Chondrocyte (in vitro differentiated cells): Measurements from ENCODE around the gene GLI3. TPM values are rescaled to one million over a fixed set of nuclear protein-coding genes. Genes with fewer than 3 reads are reported as not detected.

Experiments used
- DNase-seq: peaks from one replicate; pipeline ENCODE4 v3.0.0; 2021; ENCODE audit warnings: mixed read lengths, low spot score
- H3K27ac Mint-ChIP-seq: one replicate; pipeline ENCODE4 v1.8.0; 2021; ENCODE audit warnings: mild to moderate bottlenecking, moderate library complexity, mixed read lengths; ENCODE audit not compliant: unreplicated experiment
- H3K27me3 Mint-ChIP-seq: 2 replicates; pipeline ENCODE4 v1.8.0; 2021; ENCODE audit warnings: low read depth, mixed read lengths
- H3K36me3 Mint-ChIP-seq: 2 replicates; pipeline ENCODE4 v1.8.0; 2021; ENCODE audit warnings: low read depth, mixed read lengths
- H3K4me1 Mint-ChIP-seq: 2 replicates; pipeline ENCODE4 v1.8.0; 2021; ENCODE audit warnings: low read depth, mild to moderate bottlenecking, mixed read lengths
- H3K4me3 Mint-ChIP-seq: one replicate; pipeline ENCODE4 v1.8.0; 2021; ENCODE audit warnings: mild to moderate bottlenecking, moderate library complexity, mixed read lengths; ENCODE audit not compliant: unreplicated experiment
- H3K9me3 Mint-ChIP-seq: 2 replicates; pipeline ENCODE4 v1.8.0; 2021; ENCODE audit warnings: low read depth, mixed read lengths
- total RNA-seq: library from RNA; stranded (reverse); gene quantifications from 3 replicates; pipeline ENCODE4 v1.2.1, GENCODE V29; 2021
- TF ChIP-seq, protein P1 (sequence below): fragments of 200-600 bp; sonication (generic); IDR thresholded peaks from 2 replicates; pipeline ENCODE4 v1.5.0; 2021; ENCODE audit warnings: antibody characterized with exemption, mild to moderate bottlenecking, moderate library complexity

The GLI3 gene
- total RNA-seq, 1 donor from 2014 or later, result 11.7 TPM

DNA sequence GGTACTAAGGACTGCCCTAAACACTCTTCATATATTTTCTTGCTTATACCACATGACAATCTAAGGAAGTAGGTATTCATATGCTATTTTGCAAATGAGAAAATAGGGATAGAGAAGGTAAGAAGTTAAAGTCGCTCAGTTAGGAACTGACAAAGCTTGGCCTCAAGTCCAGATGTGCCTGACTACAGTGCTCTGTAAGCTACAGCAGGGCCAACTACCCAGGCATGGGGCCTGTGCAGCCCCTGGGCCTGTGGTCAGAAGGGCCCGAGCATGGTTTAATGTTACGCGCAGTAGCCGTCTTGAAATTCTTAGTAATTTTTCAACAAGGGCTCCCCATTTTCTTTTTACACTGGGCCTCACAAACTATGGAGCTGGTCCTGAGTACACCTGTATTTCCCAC, 146.2 kb downstream of the GLI3 start:
- Mint-ChIP-seq H3K27ac (no peak overlapping the region), H3K27me3 (no peaks in the 10 kb centered on the region), H3K4me3 (no peak overlapping the region), H3K36me3 (no peaks in the 10 kb centered on the region), H3K9me3 (no peaks in the 10 kb centered on the region), H3K4me1 (peaks cover 19% of the 10 kb centered on the region)
- DNase-seq, result no peak
- TF ChIP-seq, protein P1, sequence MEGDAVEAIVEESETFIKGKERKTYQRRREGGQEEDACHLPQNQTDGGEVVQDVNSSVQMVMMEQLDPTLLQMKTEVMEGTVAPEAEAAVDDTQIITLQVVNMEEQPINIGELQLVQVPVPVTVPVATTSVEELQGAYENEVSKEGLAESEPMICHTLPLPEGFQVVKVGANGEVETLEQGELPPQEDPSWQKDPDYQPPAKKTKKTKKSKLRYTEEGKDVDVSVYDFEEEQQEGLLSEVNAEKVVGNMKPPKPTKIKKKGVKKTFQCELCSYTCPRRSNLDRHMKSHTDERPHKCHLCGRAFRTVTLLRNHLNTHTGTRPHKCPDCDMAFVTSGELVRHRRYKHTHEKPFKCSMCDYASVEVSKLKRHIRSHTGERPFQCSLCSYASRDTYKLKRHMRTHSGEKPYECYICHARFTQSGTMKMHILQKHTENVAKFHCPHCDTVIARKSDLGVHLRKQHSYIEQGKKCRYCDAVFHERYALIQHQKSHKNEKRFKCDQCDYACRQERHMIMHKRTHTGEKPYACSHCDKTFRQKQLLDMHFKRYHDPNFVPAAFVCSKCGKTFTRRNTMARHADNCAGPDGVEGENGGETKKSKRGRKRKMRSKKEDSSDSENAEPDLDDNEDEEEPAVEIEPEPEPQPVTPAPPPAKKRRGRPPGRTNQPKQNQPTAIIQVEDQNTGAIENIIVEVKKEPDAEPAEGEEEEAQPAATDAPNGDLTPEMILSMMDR, result no peak

DNA sequence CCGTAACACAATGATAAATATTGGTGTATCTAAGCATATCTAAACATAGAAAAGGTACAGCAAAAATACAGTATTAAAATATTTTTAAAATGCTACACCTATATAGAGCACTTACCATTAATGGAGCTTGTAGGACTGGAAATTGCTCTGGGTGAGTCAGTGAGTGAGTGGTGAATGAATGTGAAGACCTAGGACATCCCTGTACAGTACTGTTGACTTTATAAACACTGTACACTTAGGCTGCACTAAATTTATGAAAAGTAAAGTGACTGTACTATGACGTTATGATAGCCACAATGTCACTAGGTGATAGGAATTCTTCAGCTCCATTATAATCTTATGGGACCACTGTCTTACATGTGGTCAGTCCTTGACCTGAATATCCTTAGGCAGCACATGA, 147.0 kb downstream of the GLI3 start:
- H3K4me1 Mint-ChIP-seq, result peaks cover 17% of the 10 kb centered on the region
- no peaks in the 10 kb centered on the region for H3K9me3 Mint-ChIP-seq

DNA sequence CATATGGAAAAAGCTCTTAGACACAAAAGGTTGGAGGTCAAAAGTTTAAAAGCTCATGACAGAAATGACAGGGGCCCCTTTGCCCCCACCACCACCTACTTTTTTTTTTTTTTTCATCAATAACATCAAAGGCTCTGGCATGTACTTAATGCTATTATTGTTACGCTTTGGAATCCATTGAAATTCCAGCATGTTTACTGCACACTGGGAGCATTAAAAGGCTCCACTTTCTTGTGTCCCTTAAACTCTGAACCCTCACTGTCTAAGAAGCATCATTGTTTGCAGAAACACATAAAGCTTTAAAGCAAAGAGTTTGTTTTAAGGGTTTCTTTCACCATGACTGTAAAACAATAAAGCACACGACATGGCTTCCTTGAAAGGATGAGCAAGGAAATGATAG, 149.4 kb downstream of the GLI3 start:
- Mint-ChIP-seq H3K36me3 (no peaks in the 10 kb centered on the region), H3K27me3 (no peaks in the 10 kb centered on the region), H3K27ac (no peak overlapping the region), H3K4me1 (peaks cover 18% of the 10 kb centered on the region), H3K4me3 (no peak overlapping the region), H3K9me3 (no peaks in the 10 kb centered on the region)
- TF ChIP-seq, protein P1, result no peak
- DNase-seq, result no peak

More for the DNA sequence above, 147.0 kb downstream of the GLI3 start:
- no peaks in the 10 kb centered on the region for H3K36me3 Mint-ChIP-seq
- H3K4me3 Mint-ChIP-seq, result no peak overlapping the region
- DNase-seq, result no peak
- H3K27ac Mint-ChIP-seq, result no peak overlapping the region
- TF ChIP-seq, protein P1, result no peak
- no peaks in the 10 kb centered on the region for H3K27me3 Mint-ChIP-seq

DNA sequence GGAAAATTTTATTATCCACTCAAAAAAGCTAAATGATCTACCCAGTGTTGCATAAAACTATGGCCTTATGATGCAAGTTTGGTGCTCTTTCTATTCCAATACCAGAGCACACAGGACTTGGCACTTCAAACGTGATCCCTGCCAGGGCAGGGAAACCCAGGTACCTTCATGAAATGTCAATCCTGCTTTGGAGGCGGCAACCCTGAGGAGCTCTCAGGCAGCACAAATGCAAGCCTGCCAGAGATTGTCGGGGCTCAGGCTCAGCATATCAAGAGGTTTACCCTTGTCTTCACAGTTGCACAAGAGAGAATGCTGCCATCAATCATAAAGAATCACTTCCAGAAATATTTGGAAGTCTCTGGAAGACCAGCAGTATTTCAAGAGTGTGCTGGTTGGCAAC, 151.5 kb downstream of the GLI3 start:
- H3K4me1 Mint-ChIP-seq, result peaks cover 23% of the 10 kb centered on the region
- no peak for DNase-seq
- H3K27ac Mint-ChIP-seq, result no peak overlapping the region
- H3K36me3 Mint-ChIP-seq, result no peaks in the 10 kb centered on the region
- H3K27me3 Mint-ChIP-seq, result no peaks in the 10 kb centered on the region
- no peak overlapping the region for H3K4me3 Mint-ChIP-seq
- TF ChIP-seq, protein P1, result no peak
- H3K9me3 Mint-ChIP-seq, result no peaks in the 10 kb centered on the region

DNA sequence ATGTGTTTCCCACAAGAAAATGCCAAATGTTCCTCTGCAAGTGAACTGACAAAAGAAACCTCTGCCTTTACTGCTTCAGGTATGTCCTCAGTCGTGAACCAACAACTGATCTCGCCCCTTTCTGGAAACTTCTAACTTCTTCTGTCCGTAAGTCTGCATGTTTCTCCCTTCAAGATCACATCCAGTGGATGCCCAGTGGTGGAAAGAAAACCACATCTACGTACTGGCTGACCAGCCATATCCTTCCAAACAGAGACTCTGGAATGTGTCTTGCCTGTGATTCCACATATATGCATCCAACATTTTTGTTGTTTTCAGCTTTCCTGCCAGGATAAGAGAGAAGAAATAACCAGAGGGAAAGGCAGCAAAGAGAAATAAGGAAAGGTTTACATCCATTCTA, 152.7 kb downstream of the GLI3 start:
- no peak for DNase-seq
- Mint-ChIP-seq H3K27me3 (no peaks in the 10 kb centered on the region), H3K4me3 (no peak overlapping the region)

More for the DNA sequence above, 152.7 kb downstream of the GLI3 start:
- Mint-ChIP-seq H3K36me3 (no peaks in the 10 kb centered on the region), H3K27ac (no peak overlapping the region), H3K9me3 (no peaks in the 10 kb centered on the region), H3K4me1 (peaks cover 21% of the 10 kb centered on the region)
- TF ChIP-seq, protein P1, result no peak
